GM23248 (cell line): ENCODE data around the gene ZMPSTE24.

Experiments
- EZH2 ChIP-seq: fragments of 200-600 bp; sonication (generic); IDR thresholded peaks from 2 replicates; pipeline ENCODE4 v1.6.1; 2018; ENCODE audit warnings: antibody characterized with exemption, mild to moderate bottlenecking; ENCODE audit not compliant: insufficient read depth, poor library complexity, severe bottlenecking
- EZH2phosphoT487 ChIP-seq: fragments of 200-600 bp; sonication (generic); IDR thresholded peaks from 2 replicates; pipeline ENCODE4 v1.6.1; 2018; ENCODE audit warnings: antibody characterized with exemption, moderate library complexity, mild to moderate bottlenecking, low read depth; ENCODE audit not compliant: insufficient read depth

DNA sequence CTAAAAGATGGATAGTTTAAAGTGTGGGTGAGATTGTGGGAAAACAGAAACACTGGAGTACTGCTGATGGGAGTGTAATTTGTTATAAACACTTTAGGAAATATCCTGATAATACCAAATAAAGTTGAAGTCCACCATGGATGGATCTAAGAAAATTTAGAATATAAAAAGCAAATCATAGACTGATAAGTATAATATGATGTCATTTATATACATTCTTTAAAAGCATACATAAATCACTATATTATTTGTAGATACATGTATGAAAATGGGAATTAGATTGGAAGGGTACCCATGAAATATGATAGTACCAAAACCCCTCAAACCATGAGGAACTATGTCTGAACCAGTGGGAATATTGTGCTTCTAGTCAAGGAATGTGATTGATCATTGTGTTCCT is 7.9 kb downstream of the ZMPSTE24 start:
- no peak for TF ChIP-seq EZH2
- no peak for TF ChIP-seq EZH2phosphoT487
